Body of pancreas (tissue), 4 donors: Measurements from ENCODE around the gene SLC22A17. TPM values are rescaled to one million over a fixed set of nuclear protein-coding genes. Genes with fewer than 3 reads are reported as not detected.

Experiments
- ATAC-seq: fragments of 150-250 bp; one replicate; pipeline ENCODE4 v1.9.1; 2016
- DNase-seq, 4 donors: peaks; one replicate each; pipeline ENCODE4 v3.0.0-alpha.2; 2019
- H3K27ac ChIP-seq, 4 donors: fragments of 200-600 bp; sonication (generic); 1 replicate in 3 of 4; 2 replicates in 1 of 4; pipeline versions ENCODE4 v1.5.1 to v1.6.1; 2016 to 2019; ENCODE audit warnings: mild to moderate bottlenecking in 1 of 4, mixed read lengths in 1 of 4, moderate library complexity in 1 of 4
- H3K27me3 ChIP-seq, 2 donors: fragments of 200-600 bp; sonication (generic); one replicate each; pipeline ENCODE4 v1.6.0; 2016; ENCODE audit warnings: mild to moderate bottlenecking in 1 of 2
- H3K36me3 ChIP-seq, 2 donors: fragments of 200-600 bp; sonication (generic); replicated peaks in 1 of 2; 2 replicates each; pipeline ENCODE4 v1.5.1; 2016; ENCODE audit warnings: low read depth in 2 of 2; ENCODE audit not compliant: insufficient read depth in 1 of 2
- H3K4me1 ChIP-seq: fragments of 200-600 bp; sonication (generic); one replicate; pipeline ENCODE4 v1.6.0; 2016
- H3K4me3 ChIP-seq, 2 donors: fragments of 200-600 bp; sonication (generic); 1 replicate in 1 of 2; 2 replicates in 1 of 2; pipeline ENCODE4 v1.5.1; 2016 to 2019
- H3K9me3 ChIP-seq, 3 donors: fragments of 200-600 bp; sonication (generic); 1 replicate in 2 of 3; 2 replicates in 1 of 3; pipeline ENCODE4 v1.5.1; 2016
- CTCF ChIP-seq, 7 experiments: fragments of 450-650 bp in 4 of 7; fragments of 200-600 bp in 3 of 7; sonication (generic) in 3 of 7; IDR thresholded peaks; one replicate each; pipeline ENCODE4 v1.5.1; 2016 to 2019; ENCODE audit warnings: antibody characterized with exemption in 7 of 7
- POLR2A ChIP-seq, 3 donors: fragments of 450-650 bp; IDR thresholded peaks; one replicate each; pipeline ENCODE4 v1.6.1; 2016; ENCODE audit warnings: antibody characterized with exemption in 3 of 3, mild to moderate bottlenecking in 2 of 3
- WGBS, 2 donors: methylation state at CpG; one replicate each; pipeline ENCODE4 v1.1.5; 2017; 5-methylcytosine and 5-hydroxymethylcytosine counted together
- intact Hi-C: fragments of 100-400 bp; cut with DNase I; formaldehyde crosslinking; loops from one replicate; pipeline ENCODE4 v1.15.1; 2023
- total RNA-seq, 2 donors: library from RNA; depleted of rRNA; stranded (reverse); fragments of >200 nt; gene quantifications; one replicate each; pipeline ENCODE4 v1.1.0, GENCODE V29; 2016

The SLC22A17 gene
- total RNA-seq, 2 donors from 2014 or later, result 20.8 to 36.6 TPM

- WGBS, 2 donors, result 78 to 100% methylated on average over 2 of the region's 2 CpGs
- Histone ChIP-seq H3K4me1 (peaks cover 30% of the 10 kb centered on the region), H3K4me3 (no peak overlapping the region), H3K27me3 (no peaks in the 10 kb centered on the region), H3K36me3 (peaks cover 8 to 17% of the 10 kb centered on the region in 2 donors), H3K9me3 (no peaks in the 10 kb centered on the region), H3K27ac (no peak overlapping the region)
- no peak for DNase-seq
- TF ChIP-seq CTCF (IDR thresholded peaks at IDR 0.05), result no peak
- no peak for TF ChIP-seq POLR2A (IDR thresholded peaks at IDR 0.05)
- intact Hi-C loops, result loop anchor here (10.0 kb wide), 1 partner anchor 240 kb away; the partner anchor contains the start of gene AP1G2
- no peak for ATAC-seq
These were observed 28.2 kb downstream of the SLC22A17 start for GRCh38 chr14:23324455-23324846.

- H3K4me1 ChIP-seq, result peaks cover 30% of the 10 kb centered on the region
- peaks cover 8 to 17% of the 10 kb centered on the region in 2 donors for H3K36me3 ChIP-seq
- WGBS, 2 donors, result 80 to 86% methylated on average over 16 to 18 of the region's 18 CpGs
- no peaks in the 10 kb centered on the region for H3K9me3 ChIP-seq
- TF ChIP-seq POLR2A (IDR thresholded peaks at IDR 0.05) (no peak), CTCF (IDR thresholded peaks at IDR 0.05) (no peak)
- no peaks in the 10 kb centered on the region for H3K27me3 ChIP-seq
- H3K27ac ChIP-seq, result no peak overlapping the region
- ATAC-seq, result no peak
- DNase-seq, result no peak
- H3K4me3 ChIP-seq, result no peak overlapping the region
- intact Hi-C loops, result loop anchor here (10.0 kb wide), 1 partner anchor 241 kb away; the partner anchor contains the start of gene AP1G2
These were observed 28.7 kb downstream of the SLC22A17 start for GRCh38 chr14:23323838-23324454.

- intact Hi-C loops, result loop anchor here (10.0 kb wide), 1 partner anchor 242 kb away; the partner anchor contains the start of gene AP1G2
- peak overlapping the region; percentile 68 to 76 for H3K4me3 ChIP-seq
- no peak for DNase-seq
- H3K9me3 ChIP-seq, result no peaks in the 10 kb centered on the region
- WGBS, 2 donors, result 36 to 38% methylated on average over 10 of the region's 10 CpGs
- TF ChIP-seq POLR2A (IDR thresholded peaks at IDR 0.05) (no peak), CTCF (IDR thresholded peaks at IDR 0.05) (no peak)
- peaks cover 8 to 17% of the 10 kb centered on the region in 2 donors for H3K36me3 ChIP-seq
- peak overlapping the region in 3 of 4 donors; percentile 96 to 99 (median 97) for H3K27ac ChIP-seq
- peaks cover 30% of the 10 kb centered on the region for H3K4me1 ChIP-seq
- ATAC-seq, result no peak
- H3K27me3 ChIP-seq, result no peaks in the 10 kb centered on the region
These were observed 29.8 kb downstream of the SLC22A17 start for GRCh38 chr14:23322568-23323517.

- H3K9me3 ChIP-seq, result no peaks in the 10 kb centered on the region
- no peaks in the 10 kb centered on the region for H3K27me3 ChIP-seq
- intact Hi-C loops, result loop anchor here (10.0 kb wide), 1 partner anchor 243 kb away; the partner anchor contains the start of gene AP1G2
- peaks cover 30% of the 10 kb centered on the region for H3K4me1 ChIP-seq
- ATAC-seq, result peak; percentile 21
- TF ChIP-seq POLR2A (IDR thresholded peaks at IDR 0.05), result peak in 2 of 3 donors; percentile 35 to 51
- TF ChIP-seq CTCF (IDR thresholded peaks at IDR 0.05), result peak in 1 of 7 experiments; percentile 9
- H3K4me3 ChIP-seq, result peak overlapping the region; percentile 68 to 76
- H3K36me3 ChIP-seq, result peaks cover 8 to 17% of the 10 kb centered on the region in 2 donors
- DNase-seq, result peak; percentile 43 to 59 (median 52)
- 1% methylated on average over 14 to 63 of the region's 64 CpGs for WGBS, 2 donors
- peak overlapping the region; percentile 92 to 99 (median 96) for H3K27ac ChIP-seq
These were observed 30.8 kb downstream of the SLC22A17 start for GRCh38 chr14:23321572-23322547.
